Measurements from ENCODE around the gene CA14.

DNA sequence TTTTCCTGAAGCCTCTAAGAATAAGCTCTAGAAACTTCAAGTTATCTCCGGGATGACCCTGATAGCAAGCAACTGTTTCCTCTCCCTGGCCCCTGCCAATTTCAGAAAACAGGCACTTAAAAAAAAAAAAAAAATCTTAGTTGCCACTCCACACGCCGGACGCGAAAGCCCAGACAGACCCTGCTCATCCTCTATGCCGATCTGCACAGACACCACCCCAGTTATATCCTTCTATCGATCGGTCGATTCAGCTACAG is 23.3 kb upstream of the CA14 start:
- TF ChIP-seq, protein P1, sequence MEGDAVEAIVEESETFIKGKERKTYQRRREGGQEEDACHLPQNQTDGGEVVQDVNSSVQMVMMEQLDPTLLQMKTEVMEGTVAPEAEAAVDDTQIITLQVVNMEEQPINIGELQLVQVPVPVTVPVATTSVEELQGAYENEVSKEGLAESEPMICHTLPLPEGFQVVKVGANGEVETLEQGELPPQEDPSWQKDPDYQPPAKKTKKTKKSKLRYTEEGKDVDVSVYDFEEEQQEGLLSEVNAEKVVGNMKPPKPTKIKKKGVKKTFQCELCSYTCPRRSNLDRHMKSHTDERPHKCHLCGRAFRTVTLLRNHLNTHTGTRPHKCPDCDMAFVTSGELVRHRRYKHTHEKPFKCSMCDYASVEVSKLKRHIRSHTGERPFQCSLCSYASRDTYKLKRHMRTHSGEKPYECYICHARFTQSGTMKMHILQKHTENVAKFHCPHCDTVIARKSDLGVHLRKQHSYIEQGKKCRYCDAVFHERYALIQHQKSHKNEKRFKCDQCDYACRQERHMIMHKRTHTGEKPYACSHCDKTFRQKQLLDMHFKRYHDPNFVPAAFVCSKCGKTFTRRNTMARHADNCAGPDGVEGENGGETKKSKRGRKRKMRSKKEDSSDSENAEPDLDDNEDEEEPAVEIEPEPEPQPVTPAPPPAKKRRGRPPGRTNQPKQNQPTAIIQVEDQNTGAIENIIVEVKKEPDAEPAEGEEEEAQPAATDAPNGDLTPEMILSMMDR (IDR thresholded peaks at IDR 0.05), result no peak
- no peak for TF ChIP-seq POLR2A (IDR thresholded peaks at IDR 0.05)

Measured in body of pancreas (tissue), 4 donors.